ENCODE results near the gene BRAT1.

BRAT1 gene

DNA sequence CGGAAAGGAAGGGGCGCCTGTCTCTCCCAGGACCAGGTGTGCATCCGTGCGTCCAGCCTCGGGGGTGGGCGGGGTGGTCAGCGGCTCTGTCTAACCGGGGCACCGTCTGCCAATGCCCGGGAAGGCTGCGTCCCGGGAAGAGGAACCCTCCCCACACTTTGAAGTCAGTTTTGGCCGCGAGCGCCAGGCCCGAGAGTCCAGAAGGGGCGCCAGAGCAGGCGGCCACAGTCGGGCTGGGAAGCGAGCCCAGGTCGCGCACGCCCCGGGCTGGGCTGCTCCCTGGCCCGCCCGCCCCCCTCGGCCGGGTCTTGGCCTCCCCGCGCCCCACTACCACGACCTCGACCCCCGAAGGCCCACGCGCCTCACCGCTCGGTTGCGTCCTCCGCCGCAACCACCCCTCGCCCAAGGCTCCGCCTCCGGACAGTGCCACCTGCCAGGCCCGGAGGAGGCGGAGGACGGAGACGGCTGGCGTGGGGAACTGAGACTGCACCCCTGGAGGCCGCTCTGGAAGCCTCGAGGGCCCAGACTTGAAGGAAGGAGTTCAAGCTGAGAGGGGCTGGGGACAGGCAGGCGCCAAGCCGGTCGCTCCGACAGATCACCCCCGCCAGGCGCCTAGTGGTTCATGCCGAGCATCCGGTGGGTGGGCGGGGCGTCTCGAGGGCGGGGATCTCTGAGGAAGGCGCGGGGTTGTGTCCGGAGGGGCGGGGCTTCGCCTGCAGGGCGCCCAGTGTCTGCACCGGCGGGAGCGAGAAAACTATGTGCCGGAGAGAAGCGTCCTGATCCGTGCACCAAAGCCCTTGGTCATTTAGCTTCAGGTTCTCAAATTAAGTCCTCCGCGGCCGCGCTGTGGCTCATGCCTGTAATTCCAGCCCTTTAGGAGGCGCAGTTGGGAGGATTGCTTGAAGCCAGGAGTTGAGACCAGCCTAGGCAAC lies at the start of gene BRAT1:
BRAT1 (minus strand) TSS at position 404 of the 932 bp plus-strand sequence. CDS start 1,093 bp downstream, outside the sequence.
- H3K36me3 ChIP-seq (replicated peaks), result peaks cover 6% of the 10 kb centered on the region
- peak; percentile 96 to 100 for DNase-seq (ENCODE audit: low spot score in 2 of 2)
- H3K27me3 ChIP-seq (ENCODE audit: low read depth), result no peaks in the 10 kb centered on the region
- H3K9me3 ChIP-seq, result no peaks in the 10 kb centered on the region
- peaks cover 7% of the 10 kb centered on the region; the same call in 1 of the 2 replicates for H3K4me1 ChIP-seq
- peak within 1 kb of the TSS; percentile 85 for H3K4me3 ChIP-seq
- in situ Hi-C loops (cut with MboI; ENCODE audit: low sequenced_read_pairs), result no loop called here

DNA sequence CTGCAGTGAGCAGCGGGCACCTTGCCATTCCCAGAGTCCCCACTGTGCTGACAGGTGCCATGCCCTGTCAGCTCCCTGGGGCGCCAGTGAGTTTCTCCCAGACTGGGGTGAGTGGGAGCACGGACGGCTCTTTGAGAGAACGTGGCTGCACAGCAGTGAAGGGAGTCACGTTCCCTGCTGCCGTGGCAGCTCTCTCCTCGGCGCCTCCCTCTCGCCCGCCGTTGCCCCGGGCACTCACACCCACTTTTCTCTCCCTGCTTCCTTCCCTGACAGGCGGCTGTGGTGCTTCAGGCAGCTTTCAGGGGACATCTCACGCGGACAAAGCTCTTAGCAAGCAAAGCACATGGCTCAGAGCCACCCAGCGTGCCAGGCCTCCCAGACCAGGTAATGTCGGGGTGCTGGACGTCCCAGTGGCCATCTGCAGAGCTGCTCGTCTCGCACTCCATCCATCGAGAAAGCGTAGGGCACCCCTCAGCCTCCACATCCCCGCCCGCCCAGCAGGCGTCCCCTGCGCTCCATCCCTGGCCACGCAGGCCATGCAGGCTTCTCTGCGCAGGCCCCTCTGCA lies 49.4 kb upstream of the BRAT1 start:
- in situ Hi-C loops (cut with MboI; ENCODE audit: low sequenced_read_pairs), result no loop called here
- Histone ChIP-seq H3K4me3 (no peak overlapping the region), H3K9me3 (no peaks in the 10 kb centered on the region), H3K36me3 (replicated peaks) (no peaks in the 10 kb centered on the region), H3K4me1 (no peaks in the 10 kb centered on the region), H3K27me3 (ENCODE audit: low read depth) (no peaks in the 10 kb centered on the region)
- DNase-seq (ENCODE audit: low spot score in 2 of 2), result no peak

DNA sequence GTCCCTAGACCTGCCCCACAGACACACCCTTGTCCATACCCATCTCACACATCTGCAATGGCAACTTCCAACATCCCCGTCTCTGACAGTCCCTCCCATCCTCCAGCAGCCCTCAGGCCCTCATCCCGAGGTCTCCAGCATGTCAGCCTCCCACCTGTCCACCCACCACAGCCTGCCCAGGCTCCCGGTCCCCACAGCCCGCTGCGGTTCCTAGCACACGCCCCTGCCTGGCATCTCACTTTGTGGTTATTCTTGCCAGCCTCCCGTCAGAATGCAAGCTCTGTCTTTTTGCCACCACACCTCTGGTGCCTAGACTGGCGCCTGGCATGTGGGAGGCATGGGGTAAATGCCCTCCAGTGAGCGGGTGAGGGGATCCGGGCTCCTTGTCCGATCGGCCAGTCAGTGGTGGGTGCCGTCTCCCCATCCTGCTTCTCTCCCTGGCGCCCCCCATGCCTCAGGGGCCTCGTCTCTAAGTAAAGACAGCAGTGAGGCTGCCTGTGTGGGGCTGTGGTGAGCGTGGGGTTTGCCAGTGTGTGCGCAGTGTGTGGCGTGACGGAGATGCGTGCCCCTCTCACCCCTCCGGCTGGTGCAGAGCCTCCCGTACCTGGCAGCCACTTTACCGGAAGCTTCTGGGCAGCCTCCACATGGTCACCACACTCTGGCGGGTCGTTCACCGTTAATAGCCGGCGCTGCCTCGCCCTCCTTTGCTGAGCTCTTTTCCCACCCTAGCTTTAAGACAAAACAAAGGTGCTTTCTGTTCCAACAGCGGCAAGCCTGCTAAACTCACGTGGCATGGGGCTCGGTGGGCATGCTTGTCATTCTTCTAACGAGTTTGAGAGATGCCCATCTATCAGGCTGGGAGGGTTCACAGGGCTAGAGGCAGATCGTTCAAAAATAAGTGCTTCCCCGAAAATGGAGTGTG lies 48.0 kb upstream of the BRAT1 start:
- Histone ChIP-seq H3K27me3 (ENCODE audit: low read depth) (no peaks in the 10 kb centered on the region), H3K4me1 (no peaks in the 10 kb centered on the region), H3K36me3 (replicated peaks) (0 out of 2 replicates have a peak, but pooled peaks cover 3% of the 10 kb centered on the region), H3K4me3 (no peak overlapping the region), H3K9me3 (no peaks in the 10 kb centered on the region)
- no peak for DNase-seq (ENCODE audit: low spot score in 2 of 2)
- in situ Hi-C loops (cut with MboI; ENCODE audit: low sequenced_read_pairs), result no loop called here

DNA sequence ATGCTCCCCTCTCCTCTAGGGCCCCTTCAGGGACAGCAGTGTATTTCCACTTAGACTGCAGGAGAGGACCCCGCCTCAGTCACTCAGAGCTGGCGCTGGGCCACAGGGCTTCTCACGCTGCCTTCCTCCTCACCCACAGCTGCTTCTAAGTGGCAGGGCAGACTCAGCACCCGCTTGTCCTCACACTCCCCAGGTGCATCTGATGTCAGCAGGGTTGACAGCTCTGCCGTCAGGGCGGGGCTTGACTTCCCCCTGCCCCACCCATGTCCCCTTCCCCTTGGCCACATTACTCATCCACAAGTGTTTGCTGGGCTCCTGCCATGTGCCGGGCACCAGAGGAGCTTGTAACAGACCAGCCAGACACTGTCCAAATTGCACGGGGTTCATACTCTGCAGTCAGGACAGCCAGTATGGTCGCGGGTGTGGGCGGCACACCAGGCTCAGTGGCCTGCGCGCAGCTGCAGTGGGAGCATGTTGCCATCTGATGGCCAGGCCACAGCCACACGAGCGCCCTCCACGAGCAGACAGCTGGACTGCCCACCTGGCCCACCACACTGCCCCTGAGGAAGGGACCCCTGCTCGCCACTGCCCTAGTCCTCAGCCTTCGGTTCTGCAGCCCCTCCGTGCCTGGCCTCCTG lies 47.2 kb upstream of the BRAT1 start:
- no peak for DNase-seq (ENCODE audit: low spot score in 2 of 2)
- no peaks in the 10 kb centered on the region for H3K9me3 ChIP-seq
- H3K36me3 ChIP-seq (replicated peaks), result 0 out of 2 replicates have a peak, but pooled peaks cover 3% of the 10 kb centered on the region
- H3K27me3 ChIP-seq (ENCODE audit: low read depth), result no peaks in the 10 kb centered on the region
- in situ Hi-C loops (cut with MboI; ENCODE audit: low sequenced_read_pairs), result no loop called here
- H3K4me1 ChIP-seq, result no peaks in the 10 kb centered on the region
- no peak overlapping the region for H3K4me3 ChIP-seq

DNA sequence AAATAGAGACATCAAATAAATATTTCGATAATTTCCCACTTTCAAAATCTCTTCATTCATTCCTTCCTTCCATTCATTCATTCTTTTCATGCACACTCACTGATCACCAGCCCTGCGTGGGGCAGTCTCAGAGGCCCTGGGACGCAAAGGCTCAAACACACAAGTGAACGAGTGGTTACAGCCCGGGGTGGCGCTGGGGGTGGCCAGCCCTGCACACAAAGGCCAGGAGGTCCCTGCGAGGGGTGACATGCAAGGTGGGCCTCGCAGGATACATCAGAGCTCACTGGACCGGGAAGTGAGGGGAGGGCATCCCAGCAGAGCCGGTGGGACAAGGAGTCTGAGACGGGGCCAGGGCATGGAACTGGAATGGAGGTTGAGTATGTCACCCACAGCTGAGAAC lies 46.6 kb upstream of the BRAT1 start:
- H3K27me3 ChIP-seq (ENCODE audit: low read depth), result no peaks in the 10 kb centered on the region
- no peaks in the 10 kb centered on the region for H3K4me1 ChIP-seq
- H3K9me3 ChIP-seq, result no peaks in the 10 kb centered on the region
- H3K4me3 ChIP-seq, result no peak overlapping the region
- in situ Hi-C loops (cut with MboI; ENCODE audit: low sequenced_read_pairs), result no loop called here
- DNase-seq (ENCODE audit: low spot score in 2 of 2), result no peak
- 0 out of 2 replicates have a peak, but pooled peaks cover 3% of the 10 kb centered on the region for H3K36me3 ChIP-seq (replicated peaks)

DNA sequence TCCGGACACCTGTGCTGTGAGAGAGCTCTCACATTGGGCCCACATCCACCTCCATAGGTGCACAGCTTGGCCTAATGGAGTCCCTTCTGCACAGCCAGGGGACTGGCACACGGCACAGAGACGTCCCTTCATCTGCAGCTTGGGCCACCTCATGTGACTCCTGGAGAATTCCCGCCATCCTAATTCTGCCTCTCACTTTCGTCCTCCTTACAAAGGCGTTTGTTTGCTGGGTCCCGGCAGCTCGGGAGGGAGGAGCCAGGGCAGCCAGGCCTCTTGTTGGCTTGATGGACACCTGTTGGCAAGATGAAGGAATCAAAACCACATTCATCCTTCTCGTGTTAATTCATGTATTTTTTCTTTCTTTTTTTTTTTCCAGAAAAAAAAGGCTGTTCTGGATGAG lies 45.7 kb upstream of the BRAT1 start:
- in situ Hi-C loops (cut with MboI; ENCODE audit: low sequenced_read_pairs), result no loop called here
- no peaks in the 10 kb centered on the region for H3K27me3 ChIP-seq (ENCODE audit: low read depth)
- H3K36me3 ChIP-seq (replicated peaks), result 0 out of 2 replicates have a peak, but pooled peaks cover 3% of the 10 kb centered on the region
- H3K4me1 ChIP-seq, result no peaks in the 10 kb centered on the region
- no peak for DNase-seq (ENCODE audit: low spot score in 2 of 2)
- H3K4me3 ChIP-seq, result no peak overlapping the region
- no peaks in the 10 kb centered on the region for H3K9me3 ChIP-seq

DNA sequence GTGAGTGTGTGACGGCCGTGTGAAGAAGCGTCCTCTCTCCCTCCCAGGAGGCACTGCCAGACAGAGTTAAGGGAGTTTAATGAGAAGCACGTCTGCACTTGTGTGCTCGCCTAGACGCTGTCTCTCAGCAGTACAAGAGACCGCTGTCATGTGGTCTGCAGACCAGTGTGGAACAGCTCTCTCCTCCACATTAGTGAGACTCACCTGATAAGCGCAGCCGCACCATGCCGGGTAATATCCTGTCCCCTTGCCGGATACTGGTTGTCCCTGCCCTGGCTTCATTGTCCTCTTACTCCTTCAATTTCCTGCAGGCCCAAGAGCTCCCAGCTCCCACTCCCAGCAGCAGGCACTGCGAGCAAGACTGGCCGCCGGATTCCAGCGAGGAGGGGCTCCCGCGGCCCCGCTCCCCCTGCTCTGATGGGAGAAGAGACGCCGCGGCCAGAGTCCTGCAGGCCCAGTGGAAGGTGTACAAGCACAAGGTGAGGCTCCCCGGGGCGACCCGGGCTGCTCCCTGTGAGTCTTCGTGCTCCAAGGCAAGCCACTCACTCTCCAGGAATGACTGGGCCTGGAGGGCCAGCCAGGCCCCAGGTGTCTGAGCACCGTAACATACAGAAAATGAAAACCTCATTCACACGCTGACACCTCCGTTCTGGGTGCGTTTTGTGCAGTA lies 43.0 kb upstream of the BRAT1 start:
- H3K4me1 ChIP-seq, result no peaks in the 10 kb centered on the region
- DNase-seq (ENCODE audit: low spot score in 2 of 2), result no peak
- in situ Hi-C loops (cut with MboI; ENCODE audit: low sequenced_read_pairs), result no loop called here
- H3K4me3 ChIP-seq, result no peak overlapping the region
- H3K36me3 ChIP-seq (replicated peaks), result peaks cover 7% of the 10 kb centered on the region; the same call in 1 of the 2 replicates
- H3K27me3 ChIP-seq (ENCODE audit: low read depth), result no peaks in the 10 kb centered on the region
- no peaks in the 10 kb centered on the region for H3K9me3 ChIP-seq

DNA sequence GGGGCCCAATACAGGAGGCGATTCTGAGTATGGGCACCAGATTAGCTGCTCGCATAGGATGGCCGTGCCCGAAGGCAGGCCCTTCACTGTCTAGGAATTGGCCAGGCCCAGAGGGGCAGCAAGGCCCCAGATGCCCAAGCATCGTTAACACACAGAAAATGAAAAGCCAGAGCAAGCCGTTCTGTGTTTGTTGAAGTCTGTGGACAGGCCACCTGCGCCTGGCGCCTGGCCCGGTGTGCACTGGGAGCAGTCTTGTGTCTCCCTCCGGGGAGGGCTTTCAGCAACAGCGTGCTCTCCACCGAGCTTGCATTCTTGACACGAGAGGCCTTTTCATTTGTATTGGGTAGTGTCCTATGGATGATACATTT lies 41.9 kb upstream of the BRAT1 start:
- no peaks in the 10 kb centered on the region for H3K27me3 ChIP-seq (ENCODE audit: low read depth)
- in situ Hi-C loops (cut with MboI; ENCODE audit: low sequenced_read_pairs), result no loop called here
- H3K4me1 ChIP-seq, result no peaks in the 10 kb centered on the region
- no peaks in the 10 kb centered on the region for H3K9me3 ChIP-seq
- H3K36me3 ChIP-seq (replicated peaks), result peaks cover 7% of the 10 kb centered on the region
- no peak for DNase-seq (ENCODE audit: low spot score in 2 of 2)
- H3K4me3 ChIP-seq, result no peak overlapping the region

DNA sequence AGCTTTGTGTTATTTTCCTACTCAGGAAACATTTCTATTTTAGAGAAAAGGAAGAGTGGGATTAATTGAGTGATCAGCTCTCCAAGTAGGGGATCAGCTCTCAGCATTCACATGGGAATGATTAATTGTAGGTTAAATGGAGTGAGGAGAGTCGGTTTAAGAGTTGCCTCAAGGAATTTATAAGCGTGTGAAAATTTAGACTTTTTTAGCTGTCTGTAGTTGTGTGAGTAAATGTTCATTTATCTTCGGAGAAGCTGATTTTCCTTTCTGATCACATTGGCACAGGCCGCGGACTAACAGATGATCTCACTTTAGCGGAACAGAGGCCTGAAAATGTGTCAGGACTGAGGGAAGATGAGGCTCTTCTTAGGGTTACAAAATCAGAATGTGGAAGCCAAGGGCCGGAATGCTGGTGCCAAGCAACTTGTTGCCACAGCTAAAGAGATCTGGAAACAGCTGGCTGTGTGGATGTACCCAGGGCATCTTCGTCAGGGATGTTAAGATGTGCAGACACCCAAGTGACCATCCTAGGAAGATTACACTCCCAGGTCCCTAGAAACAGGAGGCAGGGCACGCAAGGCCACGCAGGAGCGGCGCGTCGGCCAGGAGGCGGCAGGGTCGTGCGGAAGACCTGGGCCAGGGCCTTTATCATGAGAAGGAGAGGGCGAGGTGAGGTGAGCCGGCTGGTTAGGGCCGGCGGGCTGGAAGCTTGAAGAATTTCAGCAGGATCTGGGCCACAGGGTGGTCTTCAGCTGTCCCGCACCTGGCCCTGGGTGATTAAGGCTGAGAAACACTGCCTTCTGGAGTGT lies 41.3 kb upstream of the BRAT1 start:
- H3K9me3 ChIP-seq, result no peaks in the 10 kb centered on the region

DNA sequence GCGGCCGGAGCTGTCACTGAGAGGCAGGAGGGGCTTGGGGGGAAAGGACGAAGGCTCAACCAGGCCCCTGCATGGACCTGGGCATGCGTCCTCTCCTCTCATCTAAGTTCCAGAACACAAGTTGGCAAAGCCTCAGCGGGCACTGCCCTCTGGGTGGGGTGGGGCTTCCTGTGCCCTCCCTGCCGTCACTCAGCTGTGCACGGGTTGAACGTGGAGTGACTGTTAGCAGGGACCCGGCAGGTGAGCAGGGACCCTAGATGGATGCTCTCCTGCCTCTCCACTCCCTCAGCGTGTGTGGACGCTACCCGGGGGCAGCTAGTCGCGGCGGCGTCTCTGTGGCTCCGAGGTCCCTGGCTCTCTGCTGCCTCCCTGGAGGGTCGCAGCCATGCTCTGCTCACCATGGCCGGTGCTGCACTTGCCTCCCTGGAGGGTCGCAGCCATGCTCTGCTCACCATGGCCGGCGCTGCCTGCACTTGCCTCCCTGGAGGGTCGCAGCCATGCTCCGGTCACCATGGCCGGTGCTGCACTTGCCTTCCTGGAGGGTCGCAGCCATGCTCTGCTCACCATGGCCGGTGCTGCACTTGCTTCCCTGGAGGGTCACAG lies 40.0 kb upstream of the BRAT1 start:
- no peak for DNase-seq (ENCODE audit: low spot score in 2 of 2)
- Histone ChIP-seq H3K27me3 (ENCODE audit: low read depth) (no peaks in the 10 kb centered on the region), H3K9me3 (no peaks in the 10 kb centered on the region), H3K4me1 (no peaks in the 10 kb centered on the region), H3K36me3 (replicated peaks) (peaks cover 7% of the 10 kb centered on the region), H3K4me3 (no peak overlapping the region)
- in situ Hi-C loops (cut with MboI; ENCODE audit: low sequenced_read_pairs), result no loop called here

More for the DNA sequence above, 41.3 kb upstream of the BRAT1 start:
- in situ Hi-C loops (cut with MboI; ENCODE audit: low sequenced_read_pairs), result no loop called here
- Histone ChIP-seq H3K4me3 (no peak overlapping the region), H3K36me3 (replicated peaks) (peaks cover 7% of the 10 kb centered on the region), H3K27me3 (ENCODE audit: low read depth) (no peaks in the 10 kb centered on the region), H3K4me1 (no peaks in the 10 kb centered on the region)
- DNase-seq (ENCODE audit: low spot score in 2 of 2), result no peak

DNA sequence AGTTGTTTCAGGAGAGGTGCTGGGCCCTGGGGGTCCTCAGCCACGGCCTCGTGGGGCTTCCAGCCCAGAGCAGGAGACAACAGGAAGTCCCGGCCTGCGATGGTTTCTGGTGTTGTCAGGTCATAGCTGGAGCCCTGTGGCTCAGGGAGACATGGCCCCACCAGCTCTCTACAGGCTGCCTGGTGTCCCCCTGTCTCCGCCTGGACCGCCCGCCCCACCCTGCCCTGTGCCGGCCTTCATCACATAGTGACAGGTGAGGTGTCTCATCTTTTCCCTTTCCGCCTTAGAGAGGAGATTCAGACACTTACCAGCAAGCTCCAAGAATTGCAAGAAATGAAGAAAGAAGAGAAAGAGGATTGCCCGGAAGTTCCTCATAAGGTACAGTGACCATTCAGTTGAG lies 39.3 kb upstream of the BRAT1 start:
- DNase-seq (ENCODE audit: low spot score in 2 of 2), result no peak
- H3K4me3 ChIP-seq, result no peak overlapping the region
- H3K9me3 ChIP-seq, result no peaks in the 10 kb centered on the region
- peaks cover 7% of the 10 kb centered on the region for H3K36me3 ChIP-seq (replicated peaks)
- H3K27me3 ChIP-seq (ENCODE audit: low read depth), result no peaks in the 10 kb centered on the region
- H3K4me1 ChIP-seq, result no peaks in the 10 kb centered on the region
- in situ Hi-C loops (cut with MboI; ENCODE audit: low sequenced_read_pairs), result no loop called here

Measured in HAP-1 (cell line).